ENCODE measurements around the gene GRIK5. TPM values are rescaled to one million over a fixed set of nuclear protein-coding genes. Genes with fewer than 3 reads are reported as not detected.

Gene GRIK5
- total RNA-seq, 1 experiment from 2014 or later, result 0.96 TPM

- Histone ChIP-seq H3K9me3 (ENCODE audit: insufficient read depth, low read depth) (no peaks in the 10 kb centered on the region), H3K79me2 (ENCODE audit: low read depth) (no peaks in the 10 kb centered on the region), H3K36me3 (ENCODE audit: low read depth) (no peaks in the 10 kb centered on the region), H2AFZ (no peak overlapping the region), H3K9me2 (ENCODE audit: insufficient read depth) (no peaks in the 10 kb centered on the region), H3K27me3 (ENCODE audit: insufficient read depth, low read depth) (no peaks in the 10 kb centered on the region), H4K20me1 (ENCODE audit: insufficient read depth) (no peaks in the 10 kb centered on the region), H3K4me1 (replicated peaks; ENCODE audit: insufficient read depth) (peaks cover 35% of the 10 kb centered on the region), H3F3A (ENCODE audit: insufficient read depth, low read depth) (peaks cover 28% of the 10 kb centered on the region), H3K27ac (peak overlapping the region; percentile 76), H3K4me2 (peak overlapping the region; percentile 43), H3K4me3 (no peak overlapping the region)
- peak; percentile 78 to 96 for DNase-seq
- intact Hi-C loops (cut with micrococcal nuclease; ENCODE audit: unreplicated experiment), result no loop called here
- POLR2A ChIA-PET (ENCODE audit: unreplicated experiment), result interaction anchor here (0.6 to 1.2 kb wide), 3 partner anchors 25 to 1228 kb away, joined by 3 to 17 read pairs (median 10); partner anchors contain the start of gene ZNF574
- TF ChIP-seq EZH2 (IDR thresholded peaks at IDR 0.05; ENCODE audit: low read depth) (no peak), CTCF (conservative IDR thresholded peaks at IDR 0.05) (no peak)
- CTCF ChIA-PET, result interaction anchor here (1.0 kb wide), 1 partner anchor 16 kb away, joined by 7 read pairs; no protein-coding TSS in a partner anchor
- no TSS peak for BruUV-seq (replicated peaks)
These were observed 18.6 kb downstream of the GRIK5 start for GRCh38 chr19:42051166-42052115.

- intact Hi-C loops (cut with micrococcal nuclease; ENCODE audit: unreplicated experiment), result no loop called here
- BruUV-seq (replicated peaks), result no TSS peak
- H3K9me2 ChIP-seq (ENCODE audit: insufficient read depth), result no peaks in the 10 kb centered on the region
- H3F3A ChIP-seq (ENCODE audit: insufficient read depth, low read depth), result peaks cover 28% of the 10 kb centered on the region
- CTCF ChIA-PET, result interaction anchor here (1.2 kb wide), 1 partner anchor 14 kb away, joined by 3 read pairs; no protein-coding TSS in a partner anchor
- H3K27ac ChIP-seq, result no peak overlapping the region
- H3K27me3 ChIP-seq (ENCODE audit: insufficient read depth, low read depth), result no peaks in the 10 kb centered on the region
- no peaks in the 10 kb centered on the region for H3K36me3 ChIP-seq (ENCODE audit: low read depth)
- no peaks in the 10 kb centered on the region for H3K79me2 ChIP-seq (ENCODE audit: low read depth)
- TF ChIP-seq EZH2 (IDR thresholded peaks at IDR 0.05; ENCODE audit: low read depth) (no peak), CTCF (conservative IDR thresholded peaks at IDR 0.05) (no peak)
- H3K4me2 ChIP-seq, result peak overlapping the region; percentile 32; the same call in 1 of the 2 replicates
- H4K20me1 ChIP-seq (ENCODE audit: insufficient read depth), result no peaks in the 10 kb centered on the region
- H2AFZ ChIP-seq, result no peak overlapping the region
- H3K9me3 ChIP-seq (ENCODE audit: insufficient read depth, low read depth), result no peaks in the 10 kb centered on the region
- POLR2A ChIA-PET (ENCODE audit: unreplicated experiment), result interaction anchor here (0.6 kb wide), 1 partner anchor 9 kb away, joined by 3 read pairs; no protein-coding TSS in a partner anchor
- H3K4me3 ChIP-seq, result peak overlapping the region; percentile 18; the same call in 1 of the 2 replicates
- peak in 1 of 2 experiments; percentile 34 for DNase-seq
- H3K4me1 ChIP-seq (replicated peaks; ENCODE audit: insufficient read depth), result peaks cover 34% of the 10 kb centered on the region
These were observed 21.0 kb downstream of the GRIK5 start for GRCh38 chr19:42048992-42049391.

GRCh38 chr19:42045575-42045974 is 24.4 kb downstream of the GRIK5 start:
- no peak for DNase-seq
- no peaks in the 10 kb centered on the region for H3F3A ChIP-seq (ENCODE audit: insufficient read depth, low read depth)
- H3K79me2 ChIP-seq (ENCODE audit: low read depth), result no peaks in the 10 kb centered on the region
- ChIA-PET POLR2A (ENCODE audit: unreplicated experiment) (no interaction called here), CTCF (no interaction called here)
- BruUV-seq (replicated peaks), result no TSS peak
- no peak overlapping the region for H3K27ac ChIP-seq
- H3K4me3 ChIP-seq, result no peak overlapping the region
- TF ChIP-seq EZH2 (IDR thresholded peaks at IDR 0.05; ENCODE audit: low read depth) (no peak), CTCF (conservative IDR thresholded peaks at IDR 0.05) (no peak)
- peaks cover under 1% of the 10 kb centered on the region; the same call in 1 of the 2 replicates for H3K4me1 ChIP-seq (replicated peaks; ENCODE audit: insufficient read depth)
- H2AFZ ChIP-seq, result no peak overlapping the region
- intact Hi-C loops (cut with micrococcal nuclease; ENCODE audit: unreplicated experiment), result no loop called here
- no peaks in the 10 kb centered on the region for H4K20me1 ChIP-seq (ENCODE audit: insufficient read depth)
- no peaks in the 10 kb centered on the region for H3K36me3 ChIP-seq (ENCODE audit: low read depth)
- H3K4me2 ChIP-seq, result no peak overlapping the region
- H3K27me3 ChIP-seq (ENCODE audit: insufficient read depth, low read depth), result 0 out of 2 replicates have a peak, but pooled peaks cover 5% of the 10 kb centered on the region
- no peaks in the 10 kb centered on the region for H3K9me2 ChIP-seq (ENCODE audit: insufficient read depth)
- H3K9me3 ChIP-seq (ENCODE audit: insufficient read depth, low read depth), result no peaks in the 10 kb centered on the region

Data from PC-9 (cell line).